SU-DHL-6 (cell line): ENCODE results near the gene PBXIP1.

ENCODE experiments used
- EZH2phosphoT487 ChIP-seq: fragments of 200-600 bp; sonication (generic), shearing (Covaris generic); conservative IDR thresholded peaks from 2 replicates; pipeline ENCODE4 v1.6.1; 2018; ENCODE audit warnings: mild to moderate bottlenecking, antibody characterized with exemption, low read length, moderate library complexity, mixed read lengths
- TF ChIP-seq, protein P1 (sequence below): fragments of 200-600 bp; sonication (generic); IDR thresholded peaks from one replicate; pipeline ENCODE4 v1.5.1; 2017; ENCODE audit warnings: antibody characterized with exemption, mild to moderate bottlenecking, low read length, moderate library complexity; ENCODE audit not compliant: insufficient read depth, poor library complexity, severe bottlenecking

- TF ChIP-seq, protein P1, sequence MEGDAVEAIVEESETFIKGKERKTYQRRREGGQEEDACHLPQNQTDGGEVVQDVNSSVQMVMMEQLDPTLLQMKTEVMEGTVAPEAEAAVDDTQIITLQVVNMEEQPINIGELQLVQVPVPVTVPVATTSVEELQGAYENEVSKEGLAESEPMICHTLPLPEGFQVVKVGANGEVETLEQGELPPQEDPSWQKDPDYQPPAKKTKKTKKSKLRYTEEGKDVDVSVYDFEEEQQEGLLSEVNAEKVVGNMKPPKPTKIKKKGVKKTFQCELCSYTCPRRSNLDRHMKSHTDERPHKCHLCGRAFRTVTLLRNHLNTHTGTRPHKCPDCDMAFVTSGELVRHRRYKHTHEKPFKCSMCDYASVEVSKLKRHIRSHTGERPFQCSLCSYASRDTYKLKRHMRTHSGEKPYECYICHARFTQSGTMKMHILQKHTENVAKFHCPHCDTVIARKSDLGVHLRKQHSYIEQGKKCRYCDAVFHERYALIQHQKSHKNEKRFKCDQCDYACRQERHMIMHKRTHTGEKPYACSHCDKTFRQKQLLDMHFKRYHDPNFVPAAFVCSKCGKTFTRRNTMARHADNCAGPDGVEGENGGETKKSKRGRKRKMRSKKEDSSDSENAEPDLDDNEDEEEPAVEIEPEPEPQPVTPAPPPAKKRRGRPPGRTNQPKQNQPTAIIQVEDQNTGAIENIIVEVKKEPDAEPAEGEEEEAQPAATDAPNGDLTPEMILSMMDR: no peak
- no peak for TF ChIP-seq EZH2phosphoT487
These were observed 6.4 kb upstream of the PBXIP1 start for GRCh38 chr1:154962156-154962749.
